Measurements from ENCODE around the gene DUSP11. TPM values are rescaled to one million over a fixed set of nuclear protein-coding genes. Genes with fewer than 3 reads are reported as not detected.
A peak's percentile ranks its signal among the peaks of the same experiment; 100 is the strongest.

The DUSP11 gene
- total and polyA plus RNA-seq, 9 of the 15 experiments (the other 6 are each of a cell fraction or from before 2014, with no cell fraction given) = 20.7 to 79.8 (median 29.3) TPM

- TF ChIP-seq, protein P1, sequence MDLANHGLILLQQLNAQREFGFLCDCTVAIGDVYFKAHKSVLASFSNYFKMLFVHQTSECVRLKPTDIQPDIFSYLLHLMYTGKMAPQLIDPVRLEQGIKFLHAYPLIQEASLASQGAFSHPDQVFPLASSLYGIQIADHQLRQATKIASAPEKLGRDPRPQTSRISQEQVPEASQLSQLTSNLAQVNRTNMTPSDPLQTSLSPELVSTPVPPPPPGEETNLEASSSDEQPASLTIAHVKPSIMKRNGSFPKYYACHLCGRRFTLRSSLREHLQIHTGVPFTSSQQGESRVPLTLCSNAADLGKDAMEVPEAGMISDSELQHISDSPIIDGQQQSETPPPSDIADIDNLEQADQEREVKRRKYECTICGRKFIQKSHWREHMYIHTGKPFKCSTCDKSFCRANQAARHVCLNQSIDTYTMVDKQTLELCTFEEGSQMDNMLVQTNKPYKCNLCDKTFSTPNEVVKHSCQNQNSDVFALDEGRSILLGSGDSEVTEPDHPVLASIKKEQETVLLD (IDR thresholded peaks at IDR 0.05) = no peak
- TF ChIP-seq BHLHE40 (IDR thresholded peaks at IDR 0.05; ENCODE audit: low read length) (0 out of 2 replicates have a peak, but pooled peaks have one; percentile 7), RREB1 (CRISPR knock-in tag; IDR thresholded peaks at IDR 0.05) (no peak), ZKSCAN8 (CRISPR knock-in tag; IDR thresholded peaks at IDR 0.05) (no peak), DNMT1 (IDR thresholded peaks at IDR 0.05) (no peak), ELF4 (CRISPR knock-in tag; IDR thresholded peaks at IDR 0.05) (peak; percentile 81), ZFX (CRISPR knock-in tag; IDR thresholded peaks at IDR 0.05) (peak; percentile 31; the same call in 1 of the 2 replicates), E2F4 (CRISPR knock-in tag; IDR thresholded peaks at IDR 0.05; ENCODE audit: low read depth) (no peak), HDAC2 (IDR thresholded peaks at IDR 0.05) (no peak), HIVEP1 (CRISPR knock-in tag; IDR thresholded peaks at IDR 0.05) (no peak), RBM15 (IDR thresholded peaks at IDR 0.05; ENCODE audit: insufficient read depth, low read length) (no peak), ZNF134 (CRISPR knock-in tag; conservative IDR thresholded peaks at IDR 0.05) (peak; percentile 61; the same call in 1 of the 2 replicates)
- TF ChIP-seq, protein P2, sequence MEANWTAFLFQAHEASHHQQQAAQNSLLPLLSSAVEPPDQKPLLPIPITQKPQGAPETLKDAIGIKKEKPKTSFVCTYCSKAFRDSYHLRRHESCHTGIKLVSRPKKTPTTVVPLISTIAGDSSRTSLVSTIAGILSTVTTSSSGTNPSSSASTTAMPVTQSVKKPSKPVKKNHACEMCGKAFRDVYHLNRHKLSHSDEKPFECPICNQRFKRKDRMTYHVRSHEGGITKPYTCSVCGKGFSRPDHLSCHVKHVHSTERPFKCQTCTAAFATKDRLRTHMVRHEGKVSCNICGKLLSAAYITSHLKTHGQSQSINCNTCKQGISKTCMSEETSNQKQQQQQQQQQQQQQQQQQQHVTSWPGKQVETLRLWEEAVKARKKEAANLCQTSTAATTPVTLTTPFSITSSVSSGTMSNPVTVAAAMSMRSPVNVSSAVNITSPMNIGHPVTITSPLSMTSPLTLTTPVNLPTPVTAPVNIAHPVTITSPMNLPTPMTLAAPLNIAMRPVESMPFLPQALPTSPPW (CRISPR knock-in tag; IDR thresholded peaks at IDR 0.05) = peak; percentile 90
- TF ChIP-seq, protein P3, sequence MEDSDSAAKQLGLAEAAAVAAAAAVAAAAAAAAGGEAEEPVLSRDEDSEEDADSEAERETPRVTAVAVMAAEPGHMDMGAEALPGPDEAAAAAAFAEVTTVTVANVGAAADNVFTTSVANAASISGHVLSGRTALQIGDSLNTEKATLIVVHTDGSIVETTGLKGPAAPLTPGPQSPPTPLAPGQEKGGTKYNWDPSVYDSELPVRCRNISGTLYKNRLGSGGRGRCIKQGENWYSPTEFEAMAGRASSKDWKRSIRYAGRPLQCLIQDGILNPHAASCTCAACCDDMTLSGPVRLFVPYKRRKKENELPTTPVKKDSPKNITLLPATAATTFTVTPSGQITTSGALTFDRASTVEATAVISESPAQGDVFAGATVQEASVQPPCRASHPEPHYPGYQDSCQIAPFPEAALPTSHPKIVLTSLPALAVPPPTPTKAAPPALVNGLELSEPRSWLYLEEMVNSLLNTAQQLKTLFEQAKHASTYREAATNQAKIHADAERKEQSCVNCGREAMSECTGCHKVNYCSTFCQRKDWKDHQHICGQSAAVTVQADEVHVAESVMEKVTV (CRISPR knock-in tag; IDR thresholded peaks at IDR 0.05) = 0 out of 2 replicates have a peak, but pooled peaks have one; percentile 2
Observed at GRCh38 chr2:73736855-73737779, 42.8 kb downstream of the DUSP11 start, which contains the start of gene TPRKB (continued).
